Activated T-helper 9 cell treated with anti-CD3 and anti-CD28 coated beads, Interleukin-2, amount 50 U/mL, for 16 hours (primary cell): Measurements from ENCODE around the gene TANGO6.

Experiments used
- DNase-seq: peaks from one replicate; pipeline ENCODE4 v3.0.0-alpha.2; 2020; ENCODE audit warnings: low read depth

TANGO6 gene

DNA sequence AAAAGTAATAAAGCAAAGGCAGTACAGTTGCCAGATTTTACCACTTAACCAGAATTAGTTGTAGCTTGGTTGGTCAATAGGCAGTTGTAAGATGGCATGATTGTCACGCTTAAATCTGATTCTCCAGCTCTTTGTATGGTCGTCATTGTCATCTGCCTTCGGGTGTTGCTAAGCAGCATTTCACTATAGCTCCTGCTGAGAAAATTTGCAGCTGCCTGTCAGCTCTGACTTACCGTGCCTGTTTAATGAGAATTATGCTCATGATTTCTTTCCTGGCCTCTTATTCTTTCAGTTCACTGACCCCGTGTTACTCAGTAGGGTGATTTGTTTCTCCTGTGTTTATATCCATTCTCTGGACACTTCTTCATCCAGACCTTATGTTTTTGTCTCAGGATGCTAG lies 66.7 kb downstream of the TANGO6 start:
- DNase-seq = no peak

- no peak for DNase-seq
Measured at GRCh38 chr16:68915589-68915988, 72.3 kb downstream of the TANGO6 start.

DNA sequence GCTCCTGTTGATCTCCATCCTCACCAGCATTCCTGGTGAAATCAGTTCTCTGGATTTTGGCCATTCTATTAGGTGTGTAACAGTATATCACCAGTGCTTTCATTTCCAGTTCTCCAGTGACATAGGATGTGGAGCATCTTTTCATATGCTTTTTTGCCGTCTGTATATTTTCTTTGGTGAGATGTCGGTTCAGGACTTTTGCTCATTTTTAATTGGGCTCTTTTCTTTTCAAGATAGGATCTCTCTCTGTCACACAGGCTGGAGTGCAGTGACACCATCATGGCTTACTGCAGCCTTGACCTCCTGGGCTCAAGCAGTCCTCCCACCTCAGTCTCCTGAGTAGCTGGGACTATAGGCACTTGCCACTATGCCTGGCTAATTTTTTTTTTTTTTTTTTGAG lies 74.2 kb downstream of the TANGO6 start:
- DNase-seq = no peak

DNA sequence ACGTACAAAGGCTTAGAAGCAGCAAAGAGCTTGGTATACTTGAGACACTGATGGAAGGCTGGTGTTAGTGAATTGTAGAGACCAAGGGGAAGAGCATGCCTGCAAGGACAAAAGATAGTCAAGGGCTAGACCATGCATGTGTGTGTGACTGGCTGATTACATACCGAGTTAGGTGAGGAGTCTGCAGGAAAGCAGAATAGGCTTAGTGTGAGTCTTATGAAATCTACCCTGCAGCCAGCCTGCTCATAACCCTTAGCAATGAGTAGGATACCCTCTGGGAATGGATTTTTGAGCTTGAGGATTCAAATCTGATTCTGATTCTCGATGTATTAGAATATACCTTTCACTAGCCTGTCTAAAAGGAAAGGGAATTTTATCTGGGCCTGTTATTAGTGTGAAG lies 77.0 kb downstream of the TANGO6 start:
- DNase-seq = no peak

- no peak for DNase-seq
Measured at GRCh38 chr16:68921637-68922036, 78.3 kb downstream of the TANGO6 start.

DNA sequence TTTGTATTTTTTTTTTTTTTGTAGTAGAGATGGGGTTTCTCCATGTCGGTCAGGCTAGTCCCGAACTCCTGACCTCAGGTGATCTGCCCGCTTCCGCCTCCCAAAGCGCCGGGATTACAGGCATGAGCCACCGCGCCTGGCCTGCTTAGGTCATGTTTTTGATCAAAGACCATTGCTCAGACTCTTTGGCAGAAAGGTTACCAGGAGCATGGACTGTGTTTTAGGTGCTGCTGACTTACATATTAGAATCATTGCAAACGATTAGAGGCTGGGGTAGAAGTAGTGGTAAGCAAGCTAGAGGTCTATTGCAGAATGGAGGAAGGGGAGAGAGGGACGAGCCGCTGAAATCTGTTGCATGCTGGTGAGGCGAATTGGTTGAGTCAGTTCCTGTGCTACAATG lies 79.8 kb downstream of the TANGO6 start:
- DNase-seq = no peak

- DNase-seq = no peak
Measured at GRCh38 chr16:68927018-68927417, 83.7 kb downstream of the TANGO6 start.

GRCh38 chr16:68931196-68931595 lies 87.9 kb downstream of the TANGO6 start:
- DNase-seq = no peak

DNA sequence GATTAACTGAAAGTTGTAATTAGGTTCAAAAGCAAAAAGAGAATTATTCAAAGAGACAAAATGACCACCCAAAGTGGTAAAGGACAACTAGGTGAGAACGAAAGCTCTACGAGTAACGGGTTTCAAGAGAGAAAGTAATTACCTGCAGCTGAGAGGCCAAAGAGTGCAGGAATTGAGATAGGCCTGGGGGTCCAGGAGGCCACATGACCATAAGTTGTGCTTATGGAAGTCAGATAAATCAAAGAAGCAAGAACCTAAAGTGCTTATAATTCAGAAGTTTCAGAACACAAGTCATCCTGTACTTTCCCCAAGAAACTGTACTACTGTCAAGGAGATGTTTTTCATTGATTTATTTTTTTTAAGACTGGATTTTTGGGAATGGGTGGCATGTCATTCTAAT lies 91.1 kb downstream of the TANGO6 start:
- DNase-seq = no peak

DNA sequence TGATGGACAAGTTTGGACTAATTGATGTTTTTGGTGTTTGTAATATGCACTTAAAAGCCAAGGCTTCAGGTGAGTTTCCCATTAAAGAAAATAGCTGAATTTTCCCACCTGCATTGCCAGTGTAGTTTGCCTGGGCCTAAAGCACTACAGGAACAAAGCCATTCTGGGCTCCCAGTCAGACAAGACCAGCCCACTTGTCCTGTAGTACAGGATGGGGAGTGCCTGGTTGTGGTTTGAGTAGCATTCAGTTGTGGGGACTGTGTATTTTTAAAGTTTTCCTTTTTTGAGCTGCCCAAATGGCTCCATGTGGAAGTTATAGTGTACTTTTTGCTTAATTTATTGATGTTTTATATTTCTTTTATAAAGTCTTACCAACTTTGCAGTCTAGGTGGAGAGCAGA lies 91.7 kb downstream of the TANGO6 start:
- DNase-seq = no peak

GRCh38 chr16:68936736-68937631 lies 93.7 kb downstream of the TANGO6 start:
- DNase-seq = no peak

DNA sequence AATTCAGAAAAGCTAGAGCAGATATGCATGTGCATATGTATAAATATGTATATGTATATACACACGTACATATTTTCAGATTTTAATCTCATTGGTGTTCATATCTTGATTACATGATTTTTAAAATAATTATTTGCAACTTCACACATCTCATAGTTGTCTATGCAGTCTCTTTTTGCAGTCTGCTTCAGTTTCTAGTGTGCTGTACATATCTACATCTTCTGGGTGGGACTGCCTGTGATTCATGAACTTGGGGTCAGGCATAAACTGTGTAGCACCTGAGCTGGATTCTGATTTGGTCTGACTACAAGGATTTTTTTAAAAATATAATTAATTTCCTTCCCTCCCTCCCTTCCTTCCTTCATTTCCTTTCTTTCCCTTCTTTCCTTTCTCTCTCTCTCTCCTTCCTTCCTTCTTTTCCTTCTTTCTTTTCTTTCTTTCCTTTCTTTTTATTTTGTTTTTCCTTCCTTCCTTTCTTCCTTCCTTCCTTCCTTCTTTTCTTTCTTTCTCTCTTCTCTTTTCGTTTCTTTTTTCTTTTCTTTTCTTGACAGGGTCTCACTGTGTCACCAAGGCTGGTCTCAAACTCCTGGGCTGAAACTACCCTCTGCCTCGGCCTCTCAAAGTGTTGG lies 96.5 kb downstream of the TANGO6 start:
- no peak for DNase-seq

DNA sequence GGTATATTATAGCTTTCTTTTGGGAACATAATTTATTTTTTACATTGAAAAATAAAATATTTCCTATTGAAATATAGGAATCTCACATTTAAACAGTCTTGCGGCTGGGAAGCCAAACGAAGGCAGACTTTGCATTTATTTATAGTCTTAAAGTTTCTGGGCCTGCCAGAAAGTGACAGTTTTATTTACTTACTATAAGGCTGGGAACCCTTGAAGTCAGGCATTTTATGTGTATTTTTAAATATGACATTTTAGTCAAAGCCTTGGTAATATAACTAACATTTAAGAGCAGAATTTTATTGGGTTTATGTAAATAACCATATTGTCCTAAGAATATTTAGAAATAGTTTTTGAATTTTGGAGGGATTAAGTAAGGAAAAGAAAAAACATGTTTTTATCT lies 97.5 kb downstream of the TANGO6 start:
- no peak for DNase-seq

GRCh38 chr16:68943961-68944360 lies 100.6 kb downstream of the TANGO6 start:
- no peak for DNase-seq

DNA sequence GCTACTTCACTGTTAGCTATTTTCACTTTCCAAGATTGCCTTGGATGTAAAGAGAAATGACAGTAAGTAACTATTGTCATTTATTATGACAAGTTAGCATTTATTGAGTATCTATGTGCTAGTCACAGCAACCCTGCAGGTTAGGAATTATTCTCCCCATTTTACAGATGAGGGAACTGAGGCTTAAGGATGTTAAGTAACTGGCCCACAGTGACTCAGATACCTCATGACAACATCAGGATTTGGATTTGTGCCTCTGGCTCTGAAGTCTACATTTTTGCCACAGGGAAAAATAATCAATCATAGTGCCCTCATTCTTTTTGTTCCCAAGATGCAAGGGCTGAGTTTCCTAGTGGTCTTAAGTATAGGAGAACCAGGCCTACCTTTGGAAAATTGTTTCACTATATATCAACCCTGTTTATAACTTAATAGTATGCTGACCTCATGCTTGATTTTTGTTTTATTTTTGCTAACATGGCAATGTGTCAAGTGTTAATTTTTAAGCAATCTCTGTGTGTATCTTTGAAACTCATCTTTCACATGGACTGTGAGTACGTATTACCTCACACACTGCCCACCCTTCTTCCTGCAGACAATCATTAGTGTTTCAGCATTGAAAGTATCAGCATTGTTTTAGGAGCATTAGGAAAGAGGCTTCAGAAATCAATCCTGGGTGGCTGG lies 105.0 kb downstream of the TANGO6 start:
- no peak for DNase-seq

GRCh38 chr16:68951991-68952877 lies 108.9 kb downstream of the TANGO6 start:
- no peak for DNase-seq

GRCh38 chr16:68954911-68955635 lies 111.7 kb downstream of the TANGO6 start:
- no peak for DNase-seq

GRCh38 chr16:68960910-68961309 lies 117.6 kb downstream of the TANGO6 start:
- DNase-seq = no peak

- no peak for DNase-seq
Measured at GRCh38 chr16:68961778-68962402, 118.6 kb downstream of the TANGO6 start.

DNA sequence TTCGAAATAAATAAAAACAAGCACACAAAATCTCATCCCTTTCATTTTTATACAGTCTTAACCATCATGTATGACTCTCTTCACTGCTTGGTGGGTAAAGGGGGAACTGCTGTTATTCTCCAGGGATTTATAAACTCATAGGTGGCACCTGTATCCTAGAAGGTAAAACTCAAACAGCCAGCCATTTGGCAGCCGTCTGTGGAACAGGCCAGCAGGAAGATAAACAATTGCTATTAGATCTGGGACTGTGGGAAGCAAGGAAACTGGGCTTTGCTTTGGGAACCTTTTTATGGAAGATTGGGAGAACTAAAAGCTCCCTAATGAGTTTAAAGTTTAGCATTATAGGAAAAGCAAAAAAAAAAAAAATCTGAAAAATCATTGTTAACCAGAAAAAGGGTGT lies 126.0 kb downstream of the TANGO6 start:
- DNase-seq = no peak

DNA sequence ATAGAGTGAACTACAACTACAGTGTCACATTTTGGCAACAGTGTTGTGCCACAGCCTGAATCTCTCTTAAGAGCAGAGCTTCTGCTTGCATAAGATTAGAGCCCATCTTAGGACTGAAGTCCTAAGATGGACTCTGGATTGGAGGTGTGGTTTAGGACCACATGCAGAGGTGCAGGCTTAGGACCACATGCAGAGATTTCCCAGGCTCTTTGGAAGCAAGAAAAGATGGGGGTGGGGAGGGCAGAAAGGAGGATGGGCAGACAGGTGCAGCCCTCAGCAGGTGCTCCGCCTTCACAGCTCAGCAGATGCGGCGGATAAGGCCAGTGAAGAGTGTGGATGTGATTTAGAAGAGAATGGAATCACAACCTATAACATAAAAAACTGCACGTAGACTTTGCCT lies 128.7 kb downstream of the TANGO6 start:
- no peak for DNase-seq
